Stimulated activated CD8-positive, alpha-beta memory T cell treated with anti-CD3 and anti-CD28 coated beads, Interleukin-7, amount 100 ng/mL, for 1 hour (primary cell): ENCODE results near the gene ROBO2.

ENCODE experiments used
- DNase-seq, 2 donors: peaks; one replicate each; pipeline ENCODE4 v3.0.0-alpha.2; 2020; ENCODE audit warnings: low read depth in 2 of 2

Gene ROBO2

GRCh38 chr3:77052051-77052501 lies 12.2 kb downstream of the ROBO2 start:
- no peak for DNase-seq

- no peak for DNase-seq
Measured at GRCh38 chr3:77052733-77053670, 13.1 kb downstream of the ROBO2 start.

DNA sequence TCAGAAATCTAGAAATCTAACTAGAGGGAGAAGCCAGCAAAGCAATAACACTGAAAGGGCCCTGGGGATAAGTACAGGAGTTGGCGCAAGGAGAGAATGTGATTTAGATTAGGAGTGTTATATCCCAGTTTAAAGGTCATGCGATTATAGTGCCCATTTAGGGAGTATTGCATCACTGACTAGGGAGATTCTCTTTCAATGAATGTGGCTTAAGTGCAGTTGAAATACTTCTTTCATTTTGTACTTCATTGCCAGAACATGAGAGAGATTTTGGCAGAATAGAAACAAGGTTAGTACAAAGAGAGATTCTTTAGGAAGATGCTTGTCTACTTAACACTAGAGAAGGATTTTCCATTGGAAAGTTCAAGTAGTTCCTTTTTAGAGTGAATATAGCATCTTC lies 13.9 kb downstream of the ROBO2 start:
- DNase-seq = no peak

GRCh38 chr3:77055841-77056341 lies 16.0 kb downstream of the ROBO2 start:
- DNase-seq = no peak

GRCh38 chr3:77059354-77059753 lies 19.5 kb downstream of the ROBO2 start:
- DNase-seq = no peak

GRCh38 chr3:77063423-77063822 lies 23.5 kb downstream of the ROBO2 start:
- DNase-seq = no peak

- DNase-seq = no peak
Measured at GRCh38 chr3:77065750-77066149, 25.9 kb downstream of the ROBO2 start.

- DNase-seq = no peak
Measured at GRCh38 chr3:77066829-77067228, 26.9 kb downstream of the ROBO2 start.

GRCh38 chr3:77068808-77069207 lies 28.9 kb downstream of the ROBO2 start:
- no peak for DNase-seq

- DNase-seq = no peak
Measured at GRCh38 chr3:77071364-77071763, 31.5 kb downstream of the ROBO2 start.

DNA sequence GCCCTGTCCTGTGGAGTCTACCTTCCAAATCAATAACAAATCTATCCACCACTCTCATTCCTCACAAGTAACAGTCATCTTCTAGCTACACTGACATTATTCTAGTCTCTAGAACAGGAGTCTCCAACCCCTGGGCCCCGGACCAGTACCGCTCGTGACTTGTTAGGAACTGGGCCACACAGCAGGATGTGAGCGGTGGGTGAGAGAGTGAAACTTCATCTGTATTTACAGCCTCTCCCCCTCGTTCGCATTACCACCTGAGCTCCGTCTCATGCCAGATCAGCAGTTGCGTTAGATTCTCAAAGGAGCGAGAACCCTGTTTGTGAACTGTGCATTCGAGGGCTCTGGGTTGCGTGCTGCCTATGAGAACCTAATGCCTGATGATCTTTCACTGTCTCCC lies 31.9 kb downstream of the ROBO2 start:
- DNase-seq = no peak

DNA sequence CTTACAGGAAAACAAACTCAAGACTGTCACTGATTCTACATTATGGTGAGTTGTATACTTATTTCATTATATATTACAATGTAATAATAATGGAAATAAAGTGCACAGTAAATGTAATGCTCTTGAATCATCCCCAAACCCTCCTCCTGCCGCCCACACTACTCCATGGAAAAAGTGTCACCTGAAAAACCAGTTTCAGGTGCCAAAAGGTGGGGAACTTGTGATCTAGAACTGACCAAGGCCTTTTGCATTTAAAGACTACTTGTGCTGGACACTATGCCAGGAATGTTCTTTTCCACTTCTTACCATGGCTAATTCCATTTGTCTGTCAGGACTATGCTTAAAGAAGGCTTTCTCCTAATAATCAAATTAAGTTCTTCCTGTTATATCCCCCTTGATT lies 32.3 kb downstream of the ROBO2 start:
- DNase-seq = no peak

GRCh38 chr3:77078279-77078678 lies 38.4 kb downstream of the ROBO2 start:
- no peak for DNase-seq

DNA sequence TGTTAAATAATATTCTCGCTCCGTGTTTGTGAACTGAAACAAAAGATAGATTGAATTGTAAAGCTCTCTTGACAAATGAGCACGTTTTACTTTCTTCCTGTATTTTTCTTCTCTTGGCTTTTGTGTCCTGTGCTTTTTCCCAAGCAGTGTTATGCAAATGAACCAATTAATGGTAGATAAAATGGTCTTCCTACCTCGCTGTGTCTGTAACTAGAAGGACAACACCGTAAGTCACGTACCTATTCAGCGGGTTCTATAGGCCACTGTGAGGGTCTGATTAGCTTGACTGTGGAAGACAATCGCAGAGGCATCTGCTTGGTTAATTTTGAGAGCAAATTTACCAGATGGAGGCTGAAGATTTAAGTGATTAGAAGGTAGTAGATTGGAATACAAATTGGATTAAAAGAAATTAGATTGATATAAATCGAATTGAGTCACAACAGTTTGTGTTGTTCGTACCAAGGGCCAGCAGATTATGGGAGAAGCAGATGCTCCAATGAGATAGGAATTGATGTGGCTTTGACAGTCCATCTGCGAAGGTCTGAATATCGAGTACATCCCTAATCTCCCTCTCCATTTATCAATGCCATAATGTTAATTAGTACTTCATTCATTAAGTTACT lies 40.2 kb downstream of the ROBO2 start:
- DNase-seq = no peak

GRCh38 chr3:77081240-77081661 lies 41.4 kb downstream of the ROBO2 start:
- DNase-seq = no peak

- DNase-seq = no peak
Measured at GRCh38 chr3:77084511-77084910, 44.6 kb downstream of the ROBO2 start.

DNA sequence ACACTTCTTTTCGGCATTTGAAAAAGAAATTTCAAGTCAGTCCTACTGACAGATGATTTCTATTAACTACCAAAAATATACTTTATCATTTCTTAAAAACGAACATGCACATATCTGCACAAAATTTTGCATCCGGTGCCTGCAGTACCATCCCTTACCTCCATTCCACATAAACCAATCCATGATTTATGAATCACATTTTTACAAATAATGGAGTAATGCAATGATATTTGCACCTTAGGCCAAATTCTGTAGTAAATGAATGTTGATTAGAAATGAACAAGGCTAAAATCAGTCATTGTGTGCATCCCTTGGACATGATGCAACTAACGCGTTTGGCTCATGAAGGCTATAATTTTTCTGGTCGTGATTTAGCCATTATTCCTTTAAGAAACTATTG lies 46.5 kb downstream of the ROBO2 start:
- no peak for DNase-seq

- DNase-seq = no peak
Measured at GRCh38 chr3:77091809-77092208, 51.9 kb downstream of the ROBO2 start.

GRCh38 chr3:77093101-77093500 lies 53.2 kb downstream of the ROBO2 start:
- no peak for DNase-seq

DNA sequence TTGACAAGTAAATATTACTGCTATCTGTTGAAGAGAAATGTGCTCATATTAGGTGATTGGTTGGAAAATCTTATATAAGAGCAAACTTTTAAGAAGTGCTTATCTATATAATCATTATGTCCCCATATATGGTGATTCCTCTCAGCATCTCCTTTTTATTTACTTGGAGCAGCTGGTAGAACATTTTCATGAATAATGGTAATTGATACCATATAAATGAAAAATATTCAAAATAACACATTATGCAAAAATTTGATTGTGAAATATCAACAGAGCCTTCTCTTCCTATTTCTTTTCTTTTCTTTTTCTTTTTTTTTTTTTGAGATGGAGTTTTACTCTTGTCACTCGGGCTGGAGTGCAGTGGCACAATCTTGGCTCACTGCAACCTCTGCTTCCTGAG lies 56.2 kb downstream of the ROBO2 start:
- DNase-seq = no peak

- DNase-seq = no peak
Measured at GRCh38 chr3:77096966-77097890, 57.3 kb downstream of the ROBO2 start.
